ENCODE measurements around the gene NUP188.
A peak's percentile ranks its signal among the peaks of the same experiment; 100 is the strongest.

NUP188 gene

DNA sequence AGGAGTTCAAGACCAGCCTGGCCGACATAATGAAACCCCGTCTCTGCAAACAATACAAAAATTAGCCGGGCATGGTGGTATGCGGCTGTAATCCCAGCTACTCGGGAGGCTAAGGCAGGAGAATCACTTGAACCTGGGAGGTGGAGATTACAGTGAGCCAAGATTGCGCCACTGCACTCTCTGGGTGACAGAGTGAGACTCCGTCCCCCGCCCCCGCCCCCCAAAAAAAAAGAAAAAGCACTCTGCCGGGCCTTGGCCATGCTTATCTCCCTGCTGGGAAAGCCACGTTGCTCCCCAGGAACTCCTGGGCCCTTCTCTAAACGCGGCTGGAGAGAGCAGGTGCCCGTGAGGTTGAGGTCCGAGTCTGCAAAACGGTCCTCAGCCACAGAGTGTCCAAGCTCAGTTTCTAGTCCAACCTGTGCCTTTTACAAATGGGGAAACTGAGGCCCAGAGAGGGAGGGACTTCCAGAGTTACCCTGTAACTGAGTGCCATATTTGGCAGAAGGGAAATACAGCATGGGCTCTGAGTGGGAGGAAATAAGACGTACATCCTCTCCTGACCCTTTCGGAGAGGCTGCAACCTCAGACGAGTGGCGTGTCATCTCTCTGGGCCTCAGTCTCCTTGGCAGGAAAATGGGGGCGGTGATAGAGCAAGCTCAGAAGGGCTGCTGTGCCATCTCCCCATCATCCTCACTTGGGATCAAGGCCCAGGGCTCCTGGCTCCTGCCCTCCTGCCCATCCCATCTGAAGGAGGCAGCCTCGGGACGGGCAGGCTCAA, 33.3 kb upstream of the NUP188 start:
- DNase-seq (ENCODE audit: low spot score), result no peak

DNA sequence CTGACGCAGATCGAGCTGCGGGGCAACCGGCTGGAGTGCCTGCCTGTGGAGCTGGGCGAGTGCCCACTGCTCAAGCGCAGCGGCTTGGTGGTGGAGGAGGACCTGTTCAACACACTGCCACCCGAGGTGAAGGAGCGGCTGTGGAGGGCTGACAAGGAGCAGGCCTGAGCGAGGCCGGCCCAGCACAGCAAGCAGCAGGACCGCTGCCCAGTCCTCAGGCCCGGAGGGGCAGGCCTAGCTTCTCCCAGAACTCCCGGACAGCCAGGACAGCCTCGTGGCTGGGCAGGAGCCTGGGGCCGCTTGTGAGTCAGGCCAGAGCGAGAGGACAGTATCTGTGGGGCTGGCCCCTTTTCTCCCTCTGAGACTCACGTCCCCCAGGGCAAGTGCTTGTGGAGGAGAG, 31.3 kb upstream of the NUP188 start:
- DNase-seq (ENCODE audit: low spot score), result no peak

DNA sequence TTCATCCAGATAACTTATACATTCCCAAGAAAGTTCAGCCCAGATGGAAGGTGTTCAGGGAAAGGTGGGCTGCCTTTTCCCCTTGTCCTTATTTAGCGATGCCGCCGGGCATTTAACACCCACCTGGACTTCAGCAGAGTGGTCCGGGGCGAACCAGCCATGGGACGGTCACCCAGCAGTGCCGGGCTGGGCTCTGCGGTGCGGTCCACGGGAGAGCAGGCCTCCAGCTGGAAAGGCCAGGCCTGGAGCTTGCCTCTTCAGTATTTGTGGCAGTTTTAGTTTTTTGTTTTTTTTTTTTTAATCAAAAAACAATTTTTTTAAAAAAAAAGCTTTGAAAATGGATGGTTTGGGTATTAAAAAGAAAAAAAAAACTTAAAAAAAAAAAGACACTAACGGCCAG, 30.8 kb upstream of the NUP188 start:
- no peak for DNase-seq (ENCODE audit: low spot score)

DNA sequence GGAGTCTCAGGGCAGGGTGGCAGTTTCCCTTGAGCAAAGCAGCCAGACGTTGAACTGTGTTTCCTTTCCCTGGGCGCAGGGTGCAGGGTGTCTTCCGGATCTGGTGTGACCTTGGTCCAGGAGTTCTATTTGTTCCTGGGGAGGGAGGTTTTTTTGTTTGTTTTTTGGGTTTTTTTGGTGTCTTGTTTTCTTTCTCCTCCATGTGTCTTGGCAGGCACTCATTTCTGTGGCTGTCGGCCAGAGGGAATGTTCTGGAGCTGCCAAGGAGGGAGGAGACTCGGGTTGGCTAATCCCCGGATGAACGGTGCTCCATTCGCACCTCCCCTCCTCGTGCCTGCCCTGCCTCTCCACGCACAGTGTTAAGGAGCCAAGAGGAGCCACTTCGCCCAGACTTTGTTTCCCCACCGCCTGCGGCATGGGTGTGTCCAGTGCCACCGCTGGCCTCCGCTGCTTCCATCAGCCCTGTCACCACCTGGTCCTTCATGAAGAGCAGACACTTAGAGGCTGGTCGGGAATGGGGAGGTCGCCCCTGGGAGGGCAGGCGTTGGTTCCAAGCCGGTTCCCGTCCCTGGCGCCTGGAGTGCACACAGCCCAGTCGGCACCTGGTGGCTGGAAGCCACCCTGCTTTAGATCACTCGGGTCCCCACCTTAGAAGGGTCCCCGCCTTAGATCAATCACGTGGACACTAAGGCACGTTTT, 30.2 kb upstream of the NUP188 start:
- DNase-seq (ENCODE audit: low spot score), result no peak

DNA sequence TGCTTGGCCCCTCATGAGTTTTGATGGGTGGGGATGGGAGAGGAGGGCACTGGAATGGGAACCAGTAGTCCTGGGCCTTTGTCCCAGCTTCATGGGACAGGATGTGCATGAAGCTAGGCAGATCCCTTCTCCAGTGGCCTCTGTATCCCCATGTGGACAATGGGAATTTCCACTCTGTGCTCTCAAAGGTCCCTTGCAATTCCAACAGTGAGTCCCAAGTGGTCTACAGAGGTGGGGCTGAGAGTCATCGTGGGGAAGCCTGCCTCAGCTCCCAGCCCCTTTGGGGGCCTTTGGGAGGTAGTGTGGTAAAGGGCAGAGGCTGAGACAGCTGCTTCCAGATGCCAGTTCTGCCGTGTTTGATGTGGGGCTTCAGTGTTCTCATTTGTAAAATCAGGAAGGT, 28.6 kb upstream of the NUP188 start:
- DNase-seq (ENCODE audit: low spot score), result no peak

DNA sequence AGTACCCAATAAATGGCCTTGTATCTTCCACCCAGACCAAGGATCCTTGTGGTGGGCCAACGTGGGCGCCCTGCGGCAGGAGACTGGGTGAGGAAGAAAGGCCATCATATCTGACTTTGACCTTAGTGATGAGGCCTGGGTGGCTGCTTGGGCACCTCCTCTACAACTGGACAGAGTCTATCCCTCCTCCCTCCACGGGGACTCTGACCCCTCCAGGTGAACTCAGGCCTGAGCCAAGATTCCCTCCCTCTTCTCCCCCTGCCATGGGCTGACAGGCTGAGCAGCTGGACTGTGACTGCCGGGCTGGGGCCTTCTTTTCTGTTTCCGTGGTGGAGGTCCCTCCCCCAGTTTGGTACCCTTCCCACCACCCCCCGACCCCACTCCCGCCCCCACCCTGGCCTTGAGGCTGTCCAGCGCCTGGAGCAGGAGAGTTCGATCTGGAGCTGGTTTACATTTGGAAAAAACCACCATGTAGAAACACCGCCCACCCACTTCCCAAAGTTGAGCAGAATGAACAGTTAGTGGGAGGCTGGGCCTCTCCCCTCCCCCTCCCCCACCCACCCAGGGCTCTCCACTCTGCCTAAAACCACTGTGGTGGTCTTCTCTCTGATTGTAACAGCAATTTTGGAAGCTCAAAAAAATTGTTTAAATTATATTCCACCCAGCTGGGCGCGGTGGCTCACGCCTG, 28.0 kb upstream of the NUP188 start:
- DNase-seq (ENCODE audit: low spot score), result no peak

DNA sequence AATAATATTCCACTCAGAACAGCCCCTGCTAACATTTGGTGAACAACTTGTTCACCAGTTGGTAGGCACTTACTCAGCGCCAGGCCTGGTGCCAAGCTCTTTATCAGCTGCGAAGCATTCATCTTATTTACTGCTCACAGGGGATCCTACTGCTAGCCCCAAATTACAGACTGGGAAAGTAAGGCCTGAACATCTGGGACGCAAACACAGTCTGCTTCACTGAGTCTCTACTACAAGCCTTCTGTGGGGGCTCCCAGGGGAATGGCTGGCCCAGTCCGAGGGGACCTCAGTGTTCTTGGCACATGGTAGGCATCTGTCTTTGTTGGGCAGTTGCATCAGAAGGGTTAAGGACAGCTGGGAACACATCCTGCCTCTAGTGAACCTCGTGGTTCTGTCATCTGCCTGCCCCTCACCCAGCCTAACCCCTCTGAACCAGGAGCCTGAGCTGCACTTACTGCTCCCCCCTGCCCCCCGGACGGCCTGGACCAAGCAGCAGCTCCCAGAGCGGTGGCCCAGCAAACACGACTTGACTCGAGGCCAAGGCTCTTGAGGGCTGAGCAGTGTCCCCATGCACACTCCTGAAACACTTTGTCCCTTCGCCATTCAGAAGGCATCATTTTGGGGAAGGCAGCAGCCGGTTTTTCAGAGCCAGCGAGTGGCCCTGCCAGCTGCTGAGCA, 27.0 kb upstream of the NUP188 start, which contains the start of gene PHYHD1:
Gene PHYHD1 (plus strand): TSS at position 602 of the 678 bp plus-strand sequence. CDS start 1,342 bp downstream, outside the sequence.
- no peak for DNase-seq (ENCODE audit: low spot score)

DNA sequence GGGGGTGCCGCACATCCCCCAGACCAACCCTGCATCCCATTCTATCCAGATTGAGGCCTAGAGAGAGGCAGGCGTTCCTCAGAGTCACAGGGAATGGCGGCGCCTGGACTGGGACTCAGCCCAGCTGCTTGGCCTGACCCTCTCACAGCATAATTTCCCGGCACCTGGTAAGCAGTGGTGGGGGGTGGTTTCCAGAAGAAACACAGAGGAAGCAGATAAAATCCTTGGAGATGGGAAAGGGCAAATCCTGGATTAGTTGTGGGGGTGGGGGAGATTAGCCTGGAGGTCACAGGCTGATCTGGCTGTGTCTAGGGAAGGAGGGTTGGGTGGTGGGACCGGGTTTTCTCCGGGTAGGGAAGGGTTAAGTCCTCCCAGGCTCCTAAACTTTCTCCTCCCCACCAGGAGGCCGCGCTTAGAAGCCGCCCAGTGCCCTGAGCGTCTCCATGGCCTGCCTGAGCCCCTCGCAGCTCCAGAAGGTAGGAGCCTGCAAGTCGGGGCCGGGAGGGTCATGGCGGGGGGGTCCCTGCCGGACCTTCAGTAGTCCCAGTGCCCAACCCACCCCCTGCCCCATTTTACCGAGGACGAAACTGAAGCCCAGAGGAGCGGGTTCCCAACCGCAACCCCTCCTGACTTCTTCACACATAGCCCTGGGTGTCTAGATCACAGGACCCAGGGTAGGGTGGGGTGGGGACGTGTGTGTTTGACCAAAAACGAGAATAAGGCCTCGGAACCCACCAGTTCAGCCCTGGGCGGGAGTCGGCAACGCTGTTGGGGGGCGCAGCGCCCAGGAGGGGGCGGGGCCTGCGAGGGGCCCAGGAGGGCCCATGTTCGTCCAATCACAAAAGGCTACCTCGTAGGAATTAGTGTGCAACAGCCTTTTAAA, 25.4 kb upstream of the NUP188 start:
- no peak for DNase-seq (ENCODE audit: low spot score)

DNA sequence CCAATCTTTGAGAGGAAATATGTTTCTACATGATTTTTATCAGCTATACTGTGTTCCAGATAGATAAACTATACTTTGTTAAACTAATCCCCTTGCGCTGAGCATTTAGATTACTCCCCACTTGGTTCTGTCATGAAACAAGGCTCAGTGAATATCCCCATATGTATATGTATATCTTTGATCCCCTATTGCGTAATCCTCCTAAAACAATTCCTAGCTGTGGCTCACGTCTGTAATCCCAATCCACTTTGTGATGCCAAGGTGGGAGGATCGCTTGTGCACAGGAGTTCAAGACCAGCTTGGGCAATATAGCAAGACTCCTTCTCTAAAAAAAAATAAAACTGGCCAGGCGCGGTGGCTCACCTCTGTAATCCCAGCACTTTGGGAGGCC, 24.0 kb upstream of the NUP188 start:
- no peak for DNase-seq (ENCODE audit: low spot score)

DNA sequence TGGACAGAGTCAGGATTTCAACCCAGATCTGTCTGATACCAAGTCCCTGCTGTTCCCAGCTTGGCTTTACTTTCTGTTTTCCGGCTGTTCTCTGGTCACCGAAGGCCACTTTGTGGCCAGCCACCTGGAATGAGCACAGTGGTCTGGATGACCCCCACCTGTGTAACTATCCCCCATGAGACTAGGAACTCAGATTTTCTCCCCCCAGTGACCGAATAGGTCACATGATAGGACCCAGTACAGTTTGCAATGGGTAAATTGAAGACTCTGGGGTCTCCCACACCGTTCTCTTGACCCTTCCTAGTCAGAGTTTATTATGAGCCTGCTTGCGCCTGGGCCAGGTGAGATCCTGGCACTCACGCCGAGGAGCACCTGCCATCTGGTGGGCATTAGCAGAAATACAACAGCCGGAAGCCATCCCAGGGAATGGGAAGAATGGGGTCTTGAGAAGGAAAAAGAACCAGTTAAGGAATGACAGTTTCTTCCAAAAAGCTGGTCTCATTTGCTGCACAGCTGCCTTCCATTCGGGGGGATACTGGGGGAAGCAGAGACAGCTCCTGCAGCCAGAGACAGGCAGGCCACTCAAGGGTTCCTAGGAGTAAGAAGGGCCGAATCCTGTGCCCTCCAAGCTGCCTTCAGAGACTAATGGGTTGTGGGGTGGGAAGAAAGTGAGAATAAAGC, 19.6 kb upstream of the NUP188 start:
- DNase-seq (ENCODE audit: low spot score), result peak; percentile 67

DNA sequence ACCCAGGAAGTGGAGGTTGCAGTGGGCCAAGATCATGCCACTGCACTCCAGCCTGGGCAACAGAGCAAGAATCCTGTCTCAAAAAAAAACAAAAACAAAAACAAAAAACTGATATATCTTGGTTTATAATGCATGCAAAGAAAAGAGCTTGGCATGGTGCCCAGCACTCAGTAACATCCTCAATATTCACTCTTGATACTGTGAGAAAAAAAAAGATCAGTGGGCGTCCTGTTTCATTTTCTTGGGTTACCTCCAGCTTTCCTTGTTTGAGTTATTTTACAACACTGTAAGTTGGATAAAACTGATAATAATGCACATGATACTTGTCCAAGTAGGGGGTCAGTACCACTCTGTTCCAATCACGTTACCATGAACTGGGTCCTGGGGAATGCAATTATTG, 18.9 kb upstream of the NUP188 start:
- no peak for DNase-seq (ENCODE audit: low spot score)

DNA sequence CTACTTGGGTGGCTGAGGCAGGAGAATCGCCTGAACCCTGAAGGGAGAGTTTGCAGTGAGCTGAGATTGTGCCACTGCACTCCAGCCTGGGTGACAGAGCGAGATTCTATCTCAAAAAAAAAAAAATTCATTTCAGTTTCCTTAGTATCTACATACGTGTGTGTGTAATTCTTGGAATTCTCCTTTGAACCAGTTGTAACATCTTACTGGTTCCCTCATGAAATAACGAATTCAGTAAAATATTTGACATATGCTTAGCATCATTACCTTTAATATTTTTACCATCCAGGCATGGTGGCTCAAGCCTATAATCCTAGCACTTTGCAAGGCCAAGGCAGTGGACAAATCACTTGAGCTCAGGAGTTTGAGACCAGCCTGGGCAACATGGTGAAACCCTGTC, 17.9 kb upstream of the NUP188 start:
- no peak for DNase-seq (ENCODE audit: low spot score)

DNA sequence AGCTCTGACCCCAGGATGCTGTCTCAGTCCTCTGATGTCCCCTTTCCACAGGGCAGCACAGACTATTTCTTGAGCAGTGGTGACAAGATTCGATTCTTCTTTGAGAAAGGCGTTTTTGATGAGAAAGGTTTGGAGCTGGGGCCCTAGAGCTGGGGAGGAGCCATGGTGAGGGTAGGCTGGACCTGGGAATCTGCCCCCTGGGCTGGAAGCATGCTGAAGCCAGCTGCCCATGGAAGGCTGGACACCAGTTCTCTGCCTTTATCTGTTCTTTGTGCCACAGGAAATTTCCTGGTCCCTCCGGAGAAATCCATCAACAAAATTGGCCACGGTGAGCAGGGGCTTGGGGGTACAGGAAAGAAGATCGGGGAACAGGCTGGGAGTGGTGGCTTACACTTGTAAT, 13.8 kb upstream of the NUP188 start:
- DNase-seq (ENCODE audit: low spot score), result no peak

DNA sequence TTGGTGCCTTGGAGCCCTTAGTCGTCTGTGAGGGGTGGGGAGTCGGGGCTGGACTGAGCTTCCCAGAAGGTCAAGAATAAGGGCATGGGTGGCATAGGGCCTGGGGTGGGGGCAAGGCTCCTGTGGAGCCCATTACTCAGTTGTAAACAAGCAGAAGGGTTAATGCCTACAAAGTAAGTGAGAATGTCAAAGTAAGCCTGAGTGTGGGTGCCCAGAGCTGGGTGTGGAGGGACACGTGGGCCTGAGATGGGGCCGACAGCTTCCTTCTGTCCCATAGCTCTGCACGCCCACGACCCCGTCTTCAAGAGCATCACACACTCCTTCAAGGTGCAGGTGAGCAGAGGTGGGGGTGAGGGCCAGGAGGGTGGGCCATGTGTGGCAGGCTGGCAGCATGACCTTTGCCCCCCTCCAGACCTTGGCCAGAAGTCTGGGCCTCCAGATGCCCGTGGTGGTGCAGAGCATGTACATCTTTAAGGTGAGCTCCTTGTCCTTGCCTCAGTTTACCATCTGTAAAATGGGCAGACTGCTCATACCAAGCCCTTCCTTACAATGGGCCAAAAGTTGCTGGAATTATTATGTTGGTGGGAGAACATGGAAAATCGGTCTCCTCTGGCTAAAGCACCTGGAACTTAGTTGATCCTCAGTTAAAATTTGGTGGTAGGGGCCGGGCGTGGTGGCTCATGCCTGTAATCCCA, 11.2 kb upstream of the NUP188 start:
- DNase-seq (ENCODE audit: low spot score), result no peak

DNA sequence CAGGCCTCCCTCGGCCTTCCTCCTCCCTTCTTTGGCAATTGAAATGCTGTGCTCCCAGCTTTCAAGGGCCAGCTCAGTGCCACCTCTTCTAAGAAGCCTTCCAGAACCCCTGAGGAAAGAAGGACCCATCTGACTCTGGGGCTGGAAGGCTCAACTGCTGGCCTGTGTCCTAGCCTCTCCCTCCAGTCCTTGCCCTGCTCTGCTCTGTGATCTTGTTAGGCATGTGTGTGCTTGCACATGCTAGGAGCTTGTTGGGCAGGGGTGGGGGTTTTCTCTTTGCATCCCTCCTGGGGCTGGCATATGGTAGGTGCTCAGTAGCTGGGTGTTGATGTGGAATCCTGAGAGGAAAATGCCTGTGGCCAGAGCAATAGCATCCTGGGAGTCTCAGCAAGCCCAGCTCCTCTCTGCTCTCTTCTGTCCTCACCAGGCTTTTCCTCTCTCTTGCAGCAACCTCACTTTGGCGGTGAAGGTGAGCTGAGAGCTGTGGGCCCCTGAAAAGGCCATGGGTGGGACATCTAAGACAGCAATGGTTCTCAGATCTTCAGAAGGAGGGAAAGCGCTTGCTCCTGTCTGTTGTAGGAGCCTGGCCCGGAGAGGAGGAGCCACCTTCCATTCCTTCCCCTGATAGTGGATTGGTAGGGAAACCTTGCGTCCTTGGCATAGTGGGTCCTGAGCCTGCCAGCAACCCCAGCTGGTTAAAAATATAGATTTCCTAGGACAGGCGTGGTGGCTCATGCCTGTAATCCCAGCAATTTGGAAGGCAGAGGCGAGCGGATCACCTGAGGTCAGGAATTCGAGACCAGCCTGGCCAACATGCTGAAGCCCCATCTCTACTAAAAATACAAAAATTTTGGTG, 10.0 kb upstream of the NUP188 start:
- DNase-seq (ENCODE audit: low spot score), result no peak

DNA sequence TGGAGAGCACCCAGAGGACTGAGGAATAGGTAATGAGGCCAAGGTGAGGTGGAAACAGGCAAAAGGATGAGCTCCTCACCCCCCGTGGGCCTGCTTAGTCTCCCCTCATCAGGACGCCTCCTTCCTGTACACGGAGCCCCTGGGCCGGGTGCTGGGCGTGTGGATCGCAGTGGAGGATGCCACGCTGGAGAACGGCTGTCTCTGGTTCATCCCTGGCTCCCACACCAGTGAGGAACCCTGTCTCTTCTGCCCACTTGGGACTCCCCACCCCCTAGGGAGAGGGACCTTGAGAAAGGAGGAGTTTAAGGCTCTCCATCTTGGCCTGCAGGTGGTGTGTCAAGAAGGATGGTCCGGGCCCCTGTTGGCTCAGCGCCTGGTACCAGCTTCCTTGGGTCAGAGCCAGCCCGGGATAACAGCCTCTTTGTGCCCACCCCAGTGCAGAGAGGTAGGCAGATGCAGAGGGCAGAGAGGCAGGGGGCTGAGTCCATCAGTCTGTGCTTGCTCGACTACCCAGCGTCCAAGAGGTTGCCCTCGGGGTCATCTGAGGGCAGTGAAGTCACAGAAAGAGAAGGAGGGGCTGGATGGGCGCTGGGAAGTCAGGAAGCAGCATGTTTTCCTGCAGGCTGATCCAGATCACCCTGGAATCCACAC, 7.1 kb upstream of the NUP188 start:
- no peak for DNase-seq (ENCODE audit: low spot score)

DNA sequence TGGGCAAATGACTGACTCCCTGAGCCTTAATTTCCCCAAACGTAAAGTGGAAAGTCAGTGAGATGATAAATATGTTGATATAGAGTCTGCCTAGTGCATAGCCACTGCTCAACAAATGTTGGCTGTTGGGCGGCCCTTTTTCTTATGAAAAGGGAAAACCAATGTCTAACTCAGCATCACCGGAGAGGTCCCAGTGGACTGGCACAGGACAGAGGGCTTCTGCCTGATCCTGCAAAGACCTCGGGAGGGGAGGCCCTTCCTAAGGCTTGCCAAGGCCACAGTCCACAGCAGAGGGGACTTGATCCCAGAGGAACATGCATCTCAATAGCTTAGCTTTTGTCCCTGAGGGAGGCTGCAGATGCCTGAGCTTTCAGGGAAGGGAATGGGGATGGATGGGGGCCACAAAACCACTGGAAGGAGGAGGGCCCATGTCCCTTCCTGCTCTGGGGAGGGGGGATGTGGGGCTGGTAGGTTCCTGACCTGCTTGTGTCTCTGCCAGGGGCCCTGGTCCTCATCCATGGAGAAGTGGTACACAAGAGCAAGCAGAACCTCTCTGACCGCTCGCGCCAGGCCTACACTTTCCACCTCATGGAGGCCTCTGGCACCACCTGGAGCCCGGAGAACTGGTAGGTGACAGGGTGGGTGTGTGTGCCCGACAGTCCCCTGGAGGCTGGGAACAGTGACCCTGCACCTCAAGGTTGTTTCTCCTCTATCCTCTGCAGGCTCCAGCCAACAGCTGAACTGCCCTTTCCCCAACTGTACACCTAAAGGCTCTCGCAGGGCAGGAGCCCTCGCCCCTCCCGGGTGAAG, 6.3 kb upstream of the NUP188 start:
- no peak for DNase-seq (ENCODE audit: low spot score)

Measured in germinal center (tissue), 1 donor.